SKM-1 (cell line): ENCODE data around the gene P2RX7.
A peak's percentile ranks its signal among the peaks of the same experiment; 100 is the strongest.
"Not testable (repeated sequence)": the region's sequence is repeated elsewhere in the genome, so short reads cannot be mapped to it uniquely, and the experiment has no call there.

ENCODE experiments used
- DNase-seq: peaks from one replicate; lab custom pipeline; 2025; ENCODE audit not compliant: unreplicated experiment; lab: John Stamatoyannopoulos, UW

Gene P2RX7

DNA sequence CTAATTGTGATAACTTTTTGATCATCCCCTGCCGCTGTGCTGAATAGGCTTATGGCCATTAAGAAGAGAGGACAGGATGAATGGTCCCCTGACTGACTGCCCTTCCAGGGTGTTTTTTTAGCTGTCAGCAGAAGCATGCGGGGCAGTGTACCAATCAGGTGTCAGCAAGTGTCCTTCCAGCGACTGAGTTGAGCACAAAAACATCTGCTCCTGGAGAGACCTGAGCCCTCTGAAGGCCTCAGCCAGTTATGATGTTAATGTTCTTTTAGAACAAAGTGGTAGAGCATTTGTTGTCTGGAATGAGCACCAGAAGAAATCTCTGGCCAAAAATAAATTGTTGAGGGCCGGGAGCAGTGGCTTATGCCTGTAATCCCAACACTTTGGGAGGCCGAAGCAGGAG lies 37.5 kb downstream of the P2RX7 start:
- DNase-seq: no peak

DNA sequence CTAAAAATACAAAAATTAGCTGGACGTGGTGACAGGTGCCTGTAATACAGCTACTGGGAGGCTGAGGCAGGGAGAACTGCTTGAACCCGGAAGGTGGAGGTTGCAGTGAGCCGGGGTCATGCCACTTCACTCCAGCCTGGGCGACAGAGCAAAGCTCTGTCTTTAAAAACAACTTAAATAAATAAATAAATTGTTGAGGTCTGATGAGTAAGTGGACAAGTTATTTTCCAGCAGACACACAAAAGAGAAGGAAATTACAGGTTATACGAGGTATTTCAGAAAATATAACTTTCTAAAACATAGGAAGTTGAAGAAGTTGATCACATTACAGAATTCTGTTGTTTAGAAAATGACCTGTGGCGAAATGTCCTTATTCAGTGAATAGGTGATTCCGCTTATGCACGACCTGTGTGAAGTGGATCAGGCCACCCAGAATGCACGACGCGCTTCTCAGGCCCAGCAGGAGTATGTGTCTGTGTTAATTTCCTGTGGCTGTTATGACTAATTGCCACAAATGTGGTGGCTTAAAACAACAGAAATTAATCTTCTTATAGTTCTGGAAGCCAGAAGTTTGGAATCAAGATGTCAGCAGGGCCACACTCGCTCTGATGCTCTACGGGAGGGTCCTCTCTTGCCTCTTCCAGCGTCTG lies 38.1 kb downstream of the P2RX7 start:
- no peak for DNase-seq

DNA sequence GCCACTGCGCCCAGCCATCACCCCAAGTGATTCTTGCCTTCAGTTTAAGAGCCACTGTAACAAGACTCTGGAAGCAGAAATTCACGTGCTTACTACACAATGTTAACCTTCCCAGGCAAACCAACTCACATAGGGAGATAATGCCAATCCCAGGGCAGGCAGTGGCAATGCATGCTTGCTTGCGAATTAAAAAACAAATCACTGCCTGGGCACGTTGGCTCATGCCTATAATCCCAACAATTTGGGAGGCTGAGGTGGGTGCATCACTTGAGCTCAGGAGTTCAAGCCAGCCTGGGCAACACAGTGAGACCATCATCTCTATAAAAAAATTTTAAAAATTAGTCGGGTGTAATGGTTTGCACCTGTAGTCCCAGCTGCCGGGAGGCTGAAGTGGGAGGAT lies 39.5 kb downstream of the P2RX7 start:
- DNase-seq: no peak

- DNase-seq: peak; percentile 27
These were observed 42.9 kb downstream of the P2RX7 start for GRCh38 chr12:121175383-121176119.

DNA sequence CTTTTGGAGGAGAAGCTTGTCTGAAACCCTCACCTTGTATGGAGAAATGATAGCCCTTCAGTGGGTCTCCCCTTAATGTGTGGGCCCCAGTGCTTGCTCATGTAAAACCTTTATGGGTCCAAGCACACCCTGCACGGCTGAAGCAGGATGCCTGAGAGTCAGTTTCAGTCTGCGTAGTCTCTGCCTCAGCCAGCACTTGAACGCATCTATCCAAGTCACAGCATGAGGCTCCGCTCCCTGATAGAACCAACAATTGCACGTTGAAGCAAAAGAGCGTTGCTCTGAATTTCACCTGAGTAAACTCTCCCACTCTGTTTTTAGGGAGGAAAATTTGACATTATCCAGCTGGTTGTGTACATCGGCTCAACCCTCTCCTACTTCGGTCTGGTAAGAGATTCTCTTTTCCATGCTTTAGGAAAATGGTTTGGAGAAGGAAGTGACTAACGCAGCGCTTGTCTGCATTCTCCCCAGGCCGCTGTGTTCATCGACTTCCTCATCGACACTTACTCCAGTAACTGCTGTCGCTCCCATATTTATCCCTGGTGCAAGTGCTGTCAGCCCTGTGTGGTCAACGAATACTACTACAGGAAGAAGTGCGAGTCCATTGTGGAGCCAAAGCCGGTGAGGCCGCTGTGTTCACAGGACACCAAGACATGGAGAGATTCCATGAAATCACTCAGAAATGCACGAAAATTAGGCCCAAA lies 44.3 kb downstream of the P2RX7 start:
- DNase-seq: no peak

DNA sequence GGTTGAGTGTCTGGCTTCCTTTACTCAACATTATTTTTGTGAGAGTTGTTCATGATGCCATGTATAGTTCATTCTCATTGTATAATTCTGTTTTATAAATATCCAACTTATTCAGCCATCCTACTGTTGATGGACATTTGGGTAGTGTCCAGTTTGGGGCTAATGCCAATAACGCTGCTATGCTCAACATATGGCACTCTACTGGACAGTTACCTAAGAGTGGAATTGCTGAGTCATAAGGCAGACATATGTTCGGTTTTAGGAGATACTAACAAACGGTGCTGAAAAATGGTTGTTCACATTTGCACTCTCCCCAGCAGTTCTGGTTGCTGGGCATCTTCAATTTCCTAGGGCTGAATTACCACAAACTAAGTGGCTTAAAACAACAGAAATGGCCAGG lies 48.5 kb downstream of the P2RX7 start:
- DNase-seq: no peak

GRCh38 chr12:121182222-121182893 lies 49.7 kb downstream of the P2RX7 start:
- no peak for DNase-seq

DNA sequence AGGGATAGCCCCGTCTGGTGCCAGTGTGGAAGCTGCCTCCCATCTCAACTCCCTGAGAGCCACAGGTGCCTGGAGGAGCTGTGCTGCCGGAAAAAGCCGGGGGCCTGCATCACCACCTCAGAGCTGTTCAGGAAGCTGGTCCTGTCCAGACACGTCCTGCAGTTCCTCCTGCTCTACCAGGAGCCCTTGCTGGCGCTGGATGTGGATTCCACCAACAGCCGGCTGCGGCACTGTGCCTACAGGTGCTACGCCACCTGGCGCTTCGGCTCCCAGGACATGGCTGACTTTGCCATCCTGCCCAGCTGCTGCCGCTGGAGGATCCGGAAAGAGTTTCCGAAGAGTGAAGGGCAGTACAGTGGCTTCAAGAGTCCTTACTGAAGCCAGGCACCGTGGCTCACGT lies 51.7 kb downstream of the P2RX7 start:
- no peak for DNase-seq

- no peak for DNase-seq
These were observed 52.6 kb downstream of the P2RX7 start for GRCh38 chr12:121184984-121185889.

- DNase-seq: no peak
These were observed 54.1 kb downstream of the P2RX7 start for GRCh38 chr12:121186826-121187225.

DNA sequence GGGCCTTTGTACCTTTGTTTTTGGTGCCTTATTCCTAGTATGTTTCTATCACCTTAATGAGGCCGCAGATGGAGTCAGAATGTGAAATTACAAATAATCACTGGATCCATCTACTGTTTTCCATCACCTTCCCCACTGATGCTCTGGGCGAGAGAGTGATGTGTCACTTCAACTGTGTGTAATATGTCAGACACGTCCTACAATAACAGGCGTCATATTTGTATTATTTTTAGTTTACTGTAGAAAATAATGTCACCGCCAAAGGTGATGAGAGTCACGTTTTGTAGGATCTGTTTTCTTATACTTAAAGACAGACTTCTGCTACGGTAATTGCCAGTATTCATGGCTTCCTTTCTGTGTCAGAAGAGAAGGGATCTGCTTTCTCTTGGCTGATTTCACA lies 54.8 kb downstream of the P2RX7 start:
- DNase-seq: no peak

DNA sequence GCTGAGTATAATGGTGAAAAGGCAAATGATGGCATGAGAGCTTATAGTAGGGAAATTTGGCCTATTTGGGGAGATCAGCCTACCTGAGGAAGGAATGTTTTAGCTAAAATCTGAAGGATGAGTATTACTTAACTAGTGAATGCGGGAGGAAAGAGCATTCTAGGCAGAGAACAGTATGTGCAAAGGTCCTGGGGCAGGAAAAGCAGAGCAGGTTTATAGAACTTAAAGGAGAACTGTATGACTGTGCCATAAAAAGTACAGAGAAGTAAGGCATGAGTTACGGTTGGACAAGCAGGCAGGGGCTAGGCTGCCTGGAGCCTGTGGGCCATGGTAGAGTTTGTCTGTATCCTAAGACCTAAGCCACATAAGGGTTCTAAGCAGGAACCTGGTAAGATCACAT lies 55.6 kb downstream of the P2RX7 start:
- DNase-seq: no peak

- no peak for DNase-seq
These were observed 56.5 kb downstream of the P2RX7 start for GRCh38 chr12:121189131-121189530.

DNA sequence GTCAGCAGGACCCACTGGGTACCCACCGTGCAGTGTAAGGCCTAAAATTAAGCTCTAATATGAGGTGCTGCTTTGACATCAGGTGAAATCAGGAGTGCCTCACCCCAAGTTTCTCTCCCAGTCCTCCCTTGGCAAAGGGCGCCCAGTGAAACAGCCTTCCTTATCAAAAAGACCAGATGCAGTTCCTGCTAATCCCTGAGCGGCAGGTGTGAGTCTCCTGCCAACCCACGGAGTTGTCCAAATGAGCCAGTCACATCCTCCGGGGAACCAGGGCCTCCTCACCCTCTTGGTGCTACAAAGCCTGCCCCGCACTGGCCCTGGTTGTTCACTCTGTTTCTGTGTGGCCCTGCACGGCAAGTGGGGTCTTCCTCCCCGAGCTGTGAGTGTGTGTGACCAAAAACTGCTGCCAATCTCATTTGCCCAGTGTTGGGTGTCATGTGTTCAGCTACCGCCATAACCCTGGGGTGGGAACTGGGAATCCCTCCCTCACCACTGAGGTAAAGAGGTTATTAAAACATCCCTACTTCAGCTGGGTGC lies 57.0 kb downstream of the P2RX7 start:
- DNase-seq: no peak

DNA sequence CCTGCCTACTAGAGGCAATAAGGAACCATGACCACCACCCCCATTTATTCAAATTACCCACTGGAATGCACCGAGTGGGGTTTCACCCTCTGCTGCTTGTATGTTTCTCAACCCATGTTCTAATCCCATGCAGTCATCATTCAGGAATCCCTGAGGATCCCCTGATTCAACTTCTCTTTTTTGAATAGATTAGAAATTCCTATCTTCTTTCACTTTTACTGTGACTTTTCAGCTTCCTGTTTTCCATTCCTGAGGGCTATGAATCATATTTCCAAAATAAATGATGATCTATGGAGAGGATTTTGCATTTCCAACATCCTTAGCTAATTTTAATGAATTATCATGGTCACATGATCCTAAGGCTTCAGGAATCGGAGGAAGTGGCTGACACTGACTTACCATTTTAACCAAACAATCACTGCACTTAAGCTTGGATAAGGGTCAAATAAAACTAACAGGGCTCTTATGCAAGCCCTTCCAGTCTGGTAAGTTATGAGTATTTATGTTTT lies 57.9 kb downstream of the P2RX7 start:
- DNase-seq: no peak

- DNase-seq: no peak
These were observed 58.5 kb downstream of the P2RX7 start for GRCh38 chr12:121191151-121191550.

- peak; percentile 63 for DNase-seq
These were observed 64.2 kb downstream of the P2RX7 start for GRCh38 chr12:121196902-121197301.

DNA sequence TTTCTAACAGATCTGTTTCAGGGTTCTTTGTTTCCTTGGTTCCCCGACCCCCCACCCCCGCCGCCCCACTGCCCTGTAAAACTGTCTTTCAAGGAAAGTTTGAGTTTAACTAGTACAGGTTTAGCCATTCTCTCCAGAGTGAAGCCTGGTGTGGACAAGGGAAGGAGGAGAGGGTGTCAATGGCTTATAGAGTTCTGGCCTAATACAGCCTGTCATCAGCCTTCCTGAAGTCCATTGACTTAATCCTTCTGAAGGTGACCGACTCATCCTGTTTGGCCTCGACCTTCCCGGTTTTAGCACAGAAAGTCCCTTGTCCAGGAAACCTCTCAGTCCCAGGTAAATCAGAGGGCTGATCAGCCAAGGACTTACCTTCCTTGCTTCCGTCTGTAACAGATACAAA lies 66.3 kb downstream of the P2RX7 start:
- no peak for DNase-seq

- DNase-seq: not testable (repeated sequence)
These were observed 68.5 kb downstream of the P2RX7 start for GRCh38 chr12:121201140-121201539.
